Measurements from ENCODE around the gene FAM180B. TPM values are rescaled to one million over a fixed set of nuclear protein-coding genes. Genes with fewer than 3 reads are reported as not detected.
"Not testable (repeated sequence)": the region's sequence is repeated elsewhere in the genome, so short reads cannot be mapped to it uniquely, and the experiment has no call there.

Gene FAM180B, protein sequence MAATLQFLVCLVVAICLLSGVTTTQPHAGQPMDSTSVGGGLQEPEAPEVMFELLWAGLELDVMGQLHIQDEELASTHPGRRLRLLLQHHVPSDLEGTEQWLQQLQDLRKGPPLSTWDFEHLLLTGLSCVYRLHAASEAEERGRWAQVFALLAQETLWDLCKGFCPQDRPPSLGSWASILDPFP
- not detected for total RNA-seq

DNA sequence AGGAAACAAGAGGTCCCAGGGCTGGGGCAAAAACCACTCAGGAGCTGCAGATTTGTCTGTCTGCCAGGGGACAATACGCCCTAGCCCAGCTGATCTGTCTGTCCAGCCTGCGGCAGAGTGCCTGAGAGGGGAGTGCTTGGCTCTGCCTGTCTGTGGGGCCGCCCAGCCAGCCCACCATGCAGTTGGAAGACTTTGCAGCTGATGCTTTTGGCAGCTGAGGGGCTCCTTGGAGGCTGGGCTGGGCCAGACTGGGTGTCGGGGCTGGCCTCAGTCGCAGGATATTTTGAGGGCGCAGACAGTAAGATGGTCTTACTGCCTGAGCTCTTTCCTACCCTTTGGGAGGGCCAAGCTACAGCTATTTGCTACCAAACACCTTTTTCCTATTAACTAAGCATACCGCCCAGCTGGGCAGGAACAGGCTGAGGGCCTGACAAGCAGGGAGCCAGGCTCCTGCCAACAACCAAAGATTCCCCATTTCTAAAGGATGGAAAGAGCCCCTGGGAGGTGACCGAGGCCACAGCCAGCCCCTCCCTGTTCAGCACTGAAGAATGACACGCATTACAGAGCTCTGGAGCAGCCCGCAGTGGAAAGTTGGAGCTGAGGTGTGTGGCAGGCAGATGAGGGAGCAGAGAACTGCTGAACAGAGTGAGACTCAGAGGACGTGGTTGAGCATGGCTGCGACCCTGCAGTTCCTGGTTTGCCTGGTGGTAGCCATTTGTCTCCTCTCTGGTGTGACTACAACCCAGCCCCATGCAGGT lies at the start of gene FAM180B:
Gene FAM180B, plus strand, starts transcription at position 581 of the 758 bp plus-strand sequence. Its CDS starts 91 bp downstream, at position 672.
- peak; percentile 6 for ATAC-seq

DNA sequence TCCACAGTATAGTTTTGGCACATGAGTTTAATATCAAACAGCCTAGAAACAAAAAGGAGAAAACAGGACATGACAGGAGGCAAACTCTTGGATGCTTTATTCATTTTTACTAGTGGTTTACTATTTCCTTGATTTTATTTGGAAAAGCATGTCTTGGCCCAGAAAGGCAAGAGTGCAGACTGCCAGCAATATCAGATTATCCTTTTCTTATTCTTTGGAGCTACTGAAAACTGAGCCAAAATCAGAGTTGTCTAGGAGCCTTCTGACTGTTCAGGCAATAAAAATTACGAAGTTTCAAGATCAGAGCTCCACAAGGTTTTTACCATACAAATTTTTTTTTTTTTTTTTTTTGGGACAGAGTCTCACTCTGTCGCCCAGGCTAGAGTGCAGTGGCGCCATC lies 49.6 kb upstream of the FAM180B start:
- ATAC-seq (no peak), DNase-seq (ENCODE audit: low spot score) (no peak)

More for the DNA sequence above, at the start of gene FAM180B:
- DNase-seq (ENCODE audit: low spot score) = no peak

GRCh38 chr11:47538741-47539565 lies 47.5 kb upstream of the FAM180B start:
- peak; percentile 20 for ATAC-seq
- DNase-seq (ENCODE audit: low spot score) = no peak

GRCh38 chr11:47539681-47540039 lies 46.8 kb upstream of the FAM180B start:
- ATAC-seq (peak; percentile 60), DNase-seq (ENCODE audit: low spot score) (no peak)

DNA sequence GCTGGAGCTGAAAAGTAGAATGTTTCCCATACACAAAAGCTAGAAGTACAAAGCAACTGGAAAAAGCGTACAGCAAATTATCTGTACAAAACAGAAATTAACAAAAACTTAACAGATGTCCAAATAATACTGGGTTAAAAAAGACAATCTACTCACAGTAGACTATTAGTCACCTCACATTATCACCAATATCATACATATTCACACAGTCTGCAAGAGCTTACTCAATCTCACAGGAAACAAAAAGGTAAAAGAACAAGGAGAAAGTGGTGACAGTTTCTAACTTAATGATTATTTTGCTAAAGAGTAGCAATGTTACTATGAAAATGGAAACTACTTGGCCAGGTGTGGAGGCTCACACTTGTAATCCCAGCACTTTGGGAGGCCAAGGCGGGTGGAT lies 45.4 kb upstream of the FAM180B start:
- no peak for ATAC-seq
- no peak for DNase-seq (ENCODE audit: low spot score)

DNA sequence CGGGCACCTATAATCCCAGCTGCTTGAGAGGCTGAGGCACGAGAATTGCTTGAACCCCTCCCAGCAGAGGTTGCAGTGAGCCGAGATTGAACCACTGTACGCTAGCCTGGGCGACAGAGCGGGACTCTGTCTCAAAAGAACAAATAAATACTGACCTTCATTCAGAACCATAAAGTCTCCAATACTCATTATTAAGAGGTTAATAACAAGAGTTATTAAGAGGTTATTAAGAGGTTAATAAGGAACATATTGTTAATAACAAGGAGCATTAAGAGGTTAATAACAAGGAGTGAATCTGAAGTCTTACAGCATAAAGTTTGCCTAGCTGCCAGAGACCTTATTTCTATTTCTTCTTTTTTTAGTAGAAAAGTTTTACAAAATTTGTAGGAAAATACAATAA lies 41.2 kb upstream of the FAM180B start:
- DNase-seq (ENCODE audit: low spot score) (no peak), ATAC-seq (no peak)

- ATAC-seq; DNase-seq (ENCODE audit: low spot score): not testable (repeated sequence)
These were observed 40.2 kb upstream of the FAM180B start for GRCh38 chr11:47546274-47546673.

GRCh38 chr11:47550288-47551047 lies 36.0 kb upstream of the FAM180B start:
- ATAC-seq (peak; percentile 22), DNase-seq (ENCODE audit: low spot score) (no peak)

DNA sequence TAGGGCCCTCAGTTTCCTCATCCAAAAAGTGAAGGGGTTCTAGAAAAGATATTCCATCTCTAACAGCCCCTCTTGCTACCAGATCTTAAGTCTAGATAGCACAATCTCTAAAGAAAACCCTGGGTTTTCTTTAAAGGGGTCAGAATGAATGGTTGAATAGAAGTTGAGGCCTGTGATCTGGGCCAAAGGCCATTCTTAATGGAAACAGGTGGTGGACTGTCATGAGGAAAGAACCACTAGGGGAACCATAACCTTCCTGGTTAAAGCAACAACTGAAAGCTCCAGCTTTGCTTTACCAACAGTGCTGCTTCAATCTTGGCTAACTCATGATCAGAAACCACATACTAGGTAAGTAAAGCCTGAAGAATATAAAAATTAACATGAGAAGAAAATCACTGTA lies 35.4 kb upstream of the FAM180B start:
- no peak for ATAC-seq
- no peak for DNase-seq (ENCODE audit: low spot score)

DNA sequence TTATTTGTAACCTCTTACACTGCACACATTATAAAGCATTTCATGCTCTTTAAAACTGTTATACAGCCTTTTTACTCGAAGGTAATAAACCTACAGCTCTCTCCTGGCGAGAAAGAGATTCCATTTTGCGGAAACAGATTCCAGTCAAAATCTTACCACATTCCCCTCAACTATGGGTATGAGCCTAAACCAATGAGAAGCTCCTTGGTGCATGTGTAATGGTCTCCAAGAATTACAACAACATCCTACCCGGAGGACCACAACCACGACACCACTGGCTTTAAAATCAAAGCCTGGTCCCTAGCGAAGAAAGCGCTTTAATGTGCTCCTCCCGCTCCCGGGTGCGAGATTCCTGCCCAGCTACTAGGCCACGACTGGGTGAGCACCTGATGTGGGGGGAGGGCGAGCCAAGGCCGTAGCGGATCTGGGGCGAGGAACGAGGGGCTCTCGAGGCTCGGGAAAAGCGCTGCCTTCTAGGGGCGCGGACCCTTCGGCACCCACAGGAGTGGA lies 34.4 kb upstream of the FAM180B start:
- peak; percentile 23 for ATAC-seq
- DNase-seq (ENCODE audit: low spot score) = peak; percentile 60

- peak; percentile 95 for ATAC-seq
These were observed 33.7 kb upstream of the FAM180B start, which contains the start of gene CELF1 for GRCh38 chr11:47552566-47553405. Gene CELF1 (minus strand): TSS chr11:47553132. CDS start chr11:47499523, 53,609 bp downstream.

GRCh38 chr11:47553406-47553743 lies 33.1 kb upstream of the FAM180B start:
- DNase-seq (ENCODE audit: low spot score) (no peak), ATAC-seq (peak; percentile 16)

More at GRCh38 chr11:47552566-47553405, 33.7 kb upstream of the FAM180B start, which contains the start of gene CELF1:
- DNase-seq (ENCODE audit: low spot score) = peak; percentile 93

DNA sequence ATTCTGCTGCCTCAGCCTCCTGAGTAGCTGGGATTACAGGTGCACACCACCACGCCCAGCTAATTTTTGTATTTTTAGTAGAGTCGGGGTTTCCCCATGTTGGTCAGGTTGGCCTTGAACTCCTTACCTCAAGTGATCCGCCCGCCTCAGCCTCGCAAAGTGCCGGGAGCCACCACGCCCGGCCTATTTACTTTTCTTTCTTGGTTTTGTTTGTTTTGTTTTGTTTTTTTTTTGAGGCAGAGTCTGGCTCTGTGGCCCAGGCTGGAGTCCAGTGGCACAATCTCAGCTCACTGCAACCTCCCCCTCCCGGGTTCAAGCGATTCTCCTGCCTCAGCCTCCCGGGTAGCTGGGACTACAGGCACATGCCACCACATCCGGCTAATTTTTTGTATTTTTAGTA lies 29.5 kb upstream of the FAM180B start:
- ATAC-seq; DNase-seq (ENCODE audit: low spot score): not testable (repeated sequence)

DNA sequence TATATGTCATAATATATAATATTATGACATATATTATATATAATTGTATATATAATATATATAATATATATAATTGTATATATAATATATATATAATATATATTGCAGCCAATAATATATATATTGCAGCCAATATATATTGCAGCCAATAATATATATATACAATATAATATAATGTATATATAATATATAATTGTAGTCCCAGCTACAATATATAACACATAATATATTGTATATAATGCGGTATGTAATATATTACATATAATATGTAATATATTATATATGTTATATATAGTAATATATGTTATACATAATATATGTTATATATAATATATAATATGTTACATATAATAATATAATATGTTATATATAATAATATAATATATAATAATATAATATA lies 27.8 kb upstream of the FAM180B start:
- no peak for DNase-seq (ENCODE audit: low spot score)
- ATAC-seq = no peak

DNA sequence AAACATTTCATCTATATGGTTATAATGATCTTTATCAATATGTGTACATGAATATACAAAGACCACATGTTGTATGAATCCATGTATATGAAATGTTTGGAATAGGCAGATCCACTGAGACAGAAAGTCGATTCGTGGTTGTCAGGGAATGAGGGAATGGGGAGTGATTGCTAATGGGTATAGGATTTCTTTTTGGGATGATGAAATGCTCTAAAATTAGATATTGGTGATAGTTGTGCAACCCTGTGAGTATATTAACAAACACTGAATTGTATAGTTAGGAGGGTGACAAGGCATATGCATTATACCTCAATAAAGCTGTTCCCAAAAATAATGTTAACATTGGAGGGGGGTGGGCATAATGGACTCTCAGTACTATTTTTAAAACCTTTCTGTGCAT lies 26.1 kb upstream of the FAM180B start:
- ATAC-seq = no peak
- DNase-seq (ENCODE audit: low spot score) = no peak

DNA sequence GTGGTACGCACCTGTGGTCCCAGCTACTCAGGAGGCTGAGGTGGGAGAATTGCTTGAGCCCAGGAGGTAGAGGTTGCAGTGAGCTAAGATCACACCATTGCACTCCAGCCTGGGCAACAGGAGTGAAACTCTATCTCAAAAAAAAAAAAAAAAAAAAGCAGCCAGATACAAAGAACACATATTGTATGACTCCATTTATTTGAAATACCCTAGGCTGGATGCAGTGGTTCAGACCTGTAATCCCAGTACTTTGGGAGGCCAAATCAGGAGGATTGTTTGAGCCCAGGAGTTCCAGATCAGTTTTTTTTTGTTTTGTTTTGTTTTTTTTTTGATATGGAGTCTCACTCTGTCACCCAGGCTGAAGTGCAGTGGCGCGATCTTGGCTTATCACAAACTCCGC lies 24.1 kb upstream of the FAM180B start:
- not testable (repeated sequence) for DNase-seq (ENCODE audit: low spot score); ATAC-seq

DNA sequence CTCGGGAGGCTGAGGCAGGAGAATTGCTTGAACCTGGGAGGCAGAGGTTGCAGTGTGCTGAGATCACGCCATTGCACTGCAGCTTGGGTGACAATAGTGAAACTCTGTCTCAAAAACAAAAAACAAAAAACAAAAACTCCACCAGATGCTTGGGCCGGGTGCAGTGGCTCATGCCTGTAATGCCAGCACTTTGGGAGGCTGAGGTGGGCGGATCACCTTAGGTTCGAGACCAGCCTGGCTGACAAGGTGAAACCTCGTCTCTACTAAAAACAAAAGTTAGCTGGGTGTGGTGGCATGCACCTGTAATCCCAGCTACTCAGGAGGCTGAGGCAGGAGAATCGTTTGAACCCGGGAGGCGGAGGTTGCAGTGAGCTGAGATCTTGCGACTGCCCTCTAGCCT lies 22.1 kb upstream of the FAM180B start:
- not testable (repeated sequence) for DNase-seq (ENCODE audit: low spot score); ATAC-seq

DNA sequence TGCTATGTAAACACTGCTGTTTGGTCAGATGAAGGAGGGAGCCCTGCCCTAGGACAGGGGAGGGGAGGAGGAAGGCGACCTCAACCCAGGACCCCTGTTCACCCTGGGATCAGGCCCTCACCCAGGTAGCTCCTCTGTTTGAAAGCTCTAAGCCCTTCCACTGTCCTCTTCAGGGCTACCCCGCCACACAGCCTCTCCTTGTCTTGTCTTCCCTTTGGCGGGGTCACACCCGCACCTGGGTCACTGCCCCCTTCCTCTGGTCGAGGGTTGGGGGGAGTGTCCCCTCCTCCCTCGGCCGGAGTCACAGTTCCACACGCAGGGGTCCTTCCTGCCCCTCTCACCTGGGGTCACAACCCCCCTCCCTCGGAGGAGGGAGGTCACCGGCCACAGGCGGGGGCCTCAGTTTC lies 21.5 kb upstream of the FAM180B start:
- ATAC-seq (peak; percentile 31), DNase-seq (ENCODE audit: low spot score) (no peak)

DNA sequence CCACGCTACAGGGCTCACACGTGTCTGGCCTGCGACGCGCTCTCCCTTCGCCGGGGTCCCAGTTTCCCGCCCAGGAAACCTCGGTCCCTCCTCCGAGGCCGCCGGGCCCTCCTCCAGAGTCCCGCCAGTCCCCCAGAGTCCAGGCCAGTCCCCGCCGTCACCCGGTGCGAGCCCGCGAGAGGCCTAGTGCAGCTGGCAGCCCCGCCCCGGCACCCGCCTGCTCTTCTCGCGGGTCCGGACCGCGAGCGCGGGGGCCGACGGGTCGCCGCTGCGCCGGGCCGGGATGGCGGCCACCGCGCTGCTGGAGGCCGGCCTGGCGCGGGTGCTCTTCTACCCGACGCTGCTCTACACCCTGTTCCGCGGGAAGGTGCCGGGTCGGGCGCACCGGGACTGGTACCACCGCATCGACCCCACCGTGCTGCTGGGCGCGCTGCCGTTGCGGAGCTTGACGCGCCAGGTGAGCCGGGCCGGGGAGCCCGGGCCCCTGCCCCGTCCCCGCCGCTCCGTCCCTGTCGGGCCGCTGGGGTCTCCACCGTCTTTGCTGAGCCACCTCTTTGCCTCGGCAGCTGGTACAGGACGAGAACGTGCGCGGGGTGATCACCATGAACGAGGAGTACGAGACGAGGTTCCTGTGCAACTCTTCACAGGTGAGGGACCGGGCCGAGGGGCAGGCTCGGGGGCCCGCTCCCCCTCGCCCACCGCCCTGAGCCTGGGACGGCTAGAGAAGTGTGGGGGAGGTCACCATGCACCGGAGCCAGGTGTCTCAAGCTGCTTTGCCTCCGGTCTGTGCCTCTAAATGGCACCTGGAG lies 20.9 kb upstream of the FAM180B start, which contains the start of gene PTPMT1:
Gene PTPMT1, plus strand, starts transcription at position 260 of the 809 bp plus-strand sequence. Its CDS starts 24 bp downstream, at position 284.
- ATAC-seq = peak; percentile 93
- peak; percentile 80 for DNase-seq (ENCODE audit: low spot score)
